SK-N-SH treated with all-trans-retinoic acid at 6 μM for 48 hours (cell line): Measurements from ENCODE around the gene C15orf40.

Experiments used
- ARNTL ChIP-seq: fragments of 450-650 bp; formaldehyde crosslinking; IDR thresholded peaks from 2 replicates; pipeline ENCODE4 v1.5.0; 2020; ENCODE audit warnings: low read depth, mild to moderate bottlenecking, moderate library complexity, borderline replicate concordance
- CSDC2 ChIP-seq: fragments of 250-450 bp; sonication (Bioruptor Pico); IDR thresholded peaks from 2 replicates; pipeline ENCODE4 v1.5.0; 2020; ENCODE audit warnings: mild to moderate bottlenecking, moderate library complexity
- GLIS3 ChIP-seq: fragments of 250-450 bp; sonication (Bioruptor Pico); IDR thresholded peaks from 2 replicates; pipeline ENCODE4 v1.5.0; 2020; ENCODE audit warnings: mild to moderate bottlenecking, moderate library complexity
- PATZ1 ChIP-seq: fragments of 250-450 bp; sonication (Bioruptor Pico); IDR thresholded peaks from 2 replicates; pipeline ENCODE4 v1.8.0; 2020; ENCODE audit warnings: mild to moderate bottlenecking, moderate library complexity, borderline replicate concordance
- TSHZ2 ChIP-seq: fragments of 250-450 bp; sonication (Bioruptor Pico); IDR thresholded peaks from 2 replicates; pipeline ENCODE4 v1.5.0; 2020; ENCODE audit warnings: mild to moderate bottlenecking, moderate library complexity
- ZFP3 ChIP-seq: fragments of 250-450 bp; sonication (Bioruptor Pico); IDR thresholded peaks from 2 replicates; pipeline ENCODE4 v1.5.0; 2020; ENCODE audit warnings: mild to moderate bottlenecking, moderate library complexity
- ZFP30 ChIP-seq: fragments of 450-650 bp; formaldehyde crosslinking; IDR thresholded peaks from 2 replicates; pipeline ENCODE4 v1.5.0; 2022; ENCODE audit warnings: mild to moderate bottlenecking, moderate library complexity

GRCh38 chr15:82972990-82973389 lies 38.4 kb downstream of the C15orf40 start:
- TF ChIP-seq ZFP30 (CRISPR knock-in tag) (no peak), TSHZ2 (CRISPR knock-in tag) (no peak), GLIS3 (CRISPR knock-in tag) (no peak), ARNTL (no peak), ZFP3 (CRISPR knock-in tag) (no peak), CSDC2 (no peak), PATZ1 (no peak)
